Renal cortex interstitium (tissue), 15 donors: Measurements from ENCODE around the gene TMEM151B. TPM values are rescaled to one million over a fixed set of nuclear protein-coding genes. Genes with fewer than 3 reads are reported as not detected.

Experiments used
- DNase-seq, 11 donors: peaks; one replicate each; pipeline ENCODE4 v3.0.0-alpha.2; 2013; ENCODE audit warnings: low read depth in 9 of 11, low spot score in 4 of 11; ENCODE audit errors: extremely low read depth in 1 of 11
- long read RNA-seq, 16 experiments: transcript quantifications; one replicate each; lab custom pipeline, GENCODE V29; 2026
- polyA plus RNA-seq, 3 donors: library from polyadenylated mRNA; unstranded; fragments of 120-200 nt; gene quantifications; one replicate each; pipeline ENCODE4 v1.2.1, GENCODE V29; 2013; ENCODE audit not compliant: insufficient read length in 3 of 3

The TMEM151B gene
- 1 to 10 TPM in 1 of 3 donors, under 1 TPM in 2; 0.59 to 1.0 (median 0.98) TPM for polyA plus RNA-seq
- long read RNA-seq, donor 1, full-length matches to known transcripts = 1 of 1 reads
- long read RNA-seq, donor 1, partial matches to known transcripts = 0 of 1 reads
- long read RNA-seq, donor 1, other reads (novel, unspliced or antisense) = 0 of 1 reads
- long read RNA-seq, donor 2 = 0 reads
- long read RNA-seq, donor 3 = 0 reads
- long read RNA-seq, donor 4 = 0 reads
- long read RNA-seq, donor 5 = 0 reads
- long read RNA-seq, donor 6 = 0 reads
- long read RNA-seq, donor 7 = 0 reads
- long read RNA-seq, donor 8 = 0 reads
- long read RNA-seq, donor 9 = 0 reads
- long read RNA-seq, donor 10 = 0 reads
- long read RNA-seq, donor 11 = 0 reads
- long read RNA-seq, donor 12 = 0 reads
- long read RNA-seq, donor 13 = 0 reads
- long read RNA-seq, donor 14 = 0 reads
- long read RNA-seq, donor 15 = 0 reads
- long read RNA-seq, donor 16 = 0 reads

- DNase-seq = no peak
These were observed at the start of gene TMEM151B for GRCh38 chr6:44269921-44270525. TSS of gene TMEM151B (plus strand) at chr6:44270450. CDS start at chr6:44270743, 293 bp downstream.

- DNase-seq = no peak
These were observed 49.3 kb upstream of the TMEM151B start for GRCh38 chr6:44220913-44221290.

GRCh38 chr6:44221291-44221960 lies 48.8 kb upstream of the TMEM151B start:
- DNase-seq = no peak

- DNase-seq = no peak
These were observed 48.3 kb upstream of the TMEM151B start for GRCh38 chr6:44221961-44222335.

- DNase-seq = no peak
These were observed 47.5 kb upstream of the TMEM151B start for GRCh38 chr6:44222486-44223318.

GRCh38 chr6:44223319-44224028 lies 46.8 kb upstream of the TMEM151B start, which contains the start of gene SLC29A1:
TSS of gene SLC29A1 (plus strand) at chr6:44223595. CDS start at chr6:44227314, 3,719 bp downstream.
- DNase-seq = no peak

GRCh38 chr6:44224029-44224964 lies 46.0 kb upstream of the TMEM151B start:
- no peak for DNase-seq

GRCh38 chr6:44224965-44225305 lies 45.3 kb upstream of the TMEM151B start:
- DNase-seq = no peak

GRCh38 chr6:44225579-44226325 lies 44.5 kb upstream of the TMEM151B start:
- no peak for DNase-seq

GRCh38 chr6:44226368-44227147 lies 43.7 kb upstream of the TMEM151B start:
- no peak for DNase-seq

- DNase-seq = no peak
These were observed 43.0 kb upstream of the TMEM151B start for GRCh38 chr6:44227148-44227793.

- no peak for DNase-seq
These were observed 42.2 kb upstream of the TMEM151B start for GRCh38 chr6:44228031-44228430.

GRCh38 chr6:44228433-44228832 lies 41.8 kb upstream of the TMEM151B start:
- no peak for DNase-seq

- DNase-seq = no peak
These were observed 41.4 kb upstream of the TMEM151B start for GRCh38 chr6:44228836-44229235.

- DNase-seq = no peak
These were observed 40.7 kb upstream of the TMEM151B start for GRCh38 chr6:44229376-44230033.
